Muscle layer of duodenum (tissue), 2 donors: Measurements from ENCODE around the gene RNF114.

Experiments used
- H3K27ac ChIP-seq: one replicate; pipeline ENCODE4 v1.7.0; 2013; ENCODE audit warnings: mild to moderate bottlenecking, low read length
- H3K27me3 ChIP-seq: one replicate; pipeline ENCODE4 v1.7.0; 2013; ENCODE audit warnings: low read depth, mild to moderate bottlenecking, control low read depth, low read length
- H3K36me3 ChIP-seq, 2 donors: one replicate each; pipeline ENCODE4 v1.7.0; 2013; ENCODE audit warnings: low read length in 2 of 2, control low read depth in 1 of 2, mild to moderate bottlenecking in 1 of 2; ENCODE audit not compliant: insufficient read depth in 2 of 2, control insufficient read depth in 1 of 2
- H3K4me1 ChIP-seq, 2 donors: one replicate each; pipeline ENCODE4 v1.7.0; 2013; ENCODE audit warnings: low read length in 2 of 2, mild to moderate bottlenecking in 2 of 2, control low read depth in 1 of 2, moderate library complexity in 1 of 2; ENCODE audit not compliant: insufficient read depth in 2 of 2, control insufficient read depth in 1 of 2
- H3K4me3 ChIP-seq, 2 donors: one replicate each; pipeline ENCODE4 v1.7.0; 2013; ENCODE audit warnings: low read length in 2 of 2, low read depth in 1 of 2, mild to moderate bottlenecking in 1 of 2
- H3K9me3 ChIP-seq, 2 donors: one replicate each; pipeline ENCODE4 v1.7.0; 2013; ENCODE audit warnings: low read length in 2 of 2, control low read depth in 1 of 2, mild to moderate bottlenecking in 1 of 2; ENCODE audit not compliant: control insufficient read depth in 1 of 2
- donor health status: healthy.

The RNF114 gene

GRCh38 chr20:49984426-49985153 lies 48.4 kb downstream of the RNF114 start:
- Histone ChIP-seq H3K27ac (peak overlapping the region; percentile 8), H3K4me1 (peaks cover 6 to 19% of the 10 kb centered on the region in 2 donors), H3K27me3 (no peaks in the 10 kb centered on the region)

GRCh38 chr20:49985157-49985556 lies 49.0 kb downstream of the RNF114 start:
- Histone ChIP-seq H3K36me3 (peaks cover 0 to 7% of the 10 kb centered on the region in 2 donors), H3K27ac (no peak overlapping the region), H3K9me3 (no peaks in the 10 kb centered on the region), H3K4me3 (peak overlapping the region; percentile 23 to 73), H3K4me1 (peaks cover 6 to 24% of the 10 kb centered on the region in 2 donors), H3K27me3 (no peaks in the 10 kb centered on the region)

More at GRCh38 chr20:49984426-49985153, 48.4 kb downstream of the RNF114 start:
- Histone ChIP-seq H3K36me3 (peaks cover 0 to 7% of the 10 kb centered on the region in 2 donors), H3K4me3 (peak overlapping the region; percentile 59 to 73), H3K9me3 (no peaks in the 10 kb centered on the region)

GRCh38 chr20:49985617-49986016 lies 49.4 kb downstream of the RNF114 start:
- H3K4me3 ChIP-seq: peak overlapping the region; percentile 23 to 73
- no peaks in the 10 kb centered on the region for H3K27me3 ChIP-seq
- no peak overlapping the region for H3K27ac ChIP-seq
- peaks cover 6 to 28% of the 10 kb centered on the region in 2 donors for H3K4me1 ChIP-seq
- H3K36me3 ChIP-seq: peaks cover 0 to 7% of the 10 kb centered on the region in 2 donors
- H3K9me3 ChIP-seq: no peaks in the 10 kb centered on the region

DNA sequence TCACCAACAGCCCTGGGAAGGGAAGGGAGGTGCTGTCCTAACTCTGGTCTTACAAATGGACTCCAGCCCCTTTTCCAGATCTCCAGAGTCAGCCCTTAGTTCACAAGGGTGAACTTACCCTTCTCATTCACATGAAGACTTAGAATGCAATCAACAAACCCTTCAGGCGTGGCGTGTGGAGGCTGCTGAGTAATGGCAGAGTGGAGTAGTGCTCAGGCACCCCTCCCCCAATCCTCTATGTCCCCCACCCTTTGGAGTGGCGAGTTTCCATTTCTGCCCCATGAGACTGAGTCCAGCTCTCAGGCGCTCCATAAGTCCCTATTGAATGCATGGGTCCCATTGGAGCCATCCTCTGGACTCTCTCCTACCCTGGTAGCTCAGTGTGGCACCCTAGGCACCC lies 49.9 kb downstream of the RNF114 start:
- Histone ChIP-seq H3K36me3 (peaks cover 0 to 7% of the 10 kb centered on the region in 2 donors), H3K4me3 (peak overlapping the region in 1 of 2 donors; percentile 73), H3K27ac (no peak overlapping the region), H3K9me3 (no peaks in the 10 kb centered on the region), H3K27me3 (no peaks in the 10 kb centered on the region), H3K4me1 (peaks cover 6 to 29% of the 10 kb centered on the region in 2 donors)

DNA sequence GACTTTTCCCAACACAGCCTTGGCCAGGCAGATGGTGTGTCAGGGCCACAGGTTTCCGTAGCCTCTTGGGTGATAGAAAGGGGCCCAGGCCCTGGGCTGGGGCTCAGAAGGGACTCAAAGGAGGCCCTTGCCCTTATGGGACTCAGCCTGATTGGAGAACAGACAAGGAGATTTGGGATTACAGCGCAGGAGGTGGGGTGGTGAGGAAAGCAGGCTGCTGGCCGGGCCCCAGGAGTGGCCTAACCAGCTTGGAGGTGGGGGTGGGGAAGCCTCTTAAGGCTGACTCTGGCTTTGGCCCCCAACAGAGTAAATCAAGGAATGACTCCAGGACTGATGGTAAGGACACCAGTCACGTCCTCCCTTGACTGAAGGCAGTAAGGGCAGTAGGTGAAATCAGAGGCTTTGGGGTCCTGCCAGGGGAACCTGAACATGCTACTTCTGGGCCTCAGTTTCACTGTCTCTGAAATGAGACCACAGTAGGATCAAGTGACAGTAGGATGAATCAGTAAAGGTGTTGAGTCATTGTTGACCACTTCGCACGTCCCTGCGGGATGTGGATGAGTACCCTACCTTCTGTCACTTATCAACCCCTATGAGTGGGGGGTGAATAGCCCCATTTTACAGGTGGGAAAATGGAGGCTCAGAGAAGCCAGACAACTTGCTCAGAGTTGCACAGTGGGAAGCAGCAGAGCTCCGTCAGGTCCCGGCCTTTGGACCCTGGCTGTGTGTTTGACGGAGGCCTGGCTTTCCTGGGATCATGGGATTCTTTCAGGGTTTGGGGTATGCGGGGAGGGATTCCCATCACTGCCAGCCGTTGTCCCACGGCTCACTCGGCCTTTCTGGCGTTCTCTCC lies 51.0 kb downstream of the RNF114 start:
- Histone ChIP-seq H3K27me3 (no peaks in the 10 kb centered on the region), H3K4me1 (peaks cover 6 to 26% of the 10 kb centered on the region in 2 donors), H3K27ac (no peak overlapping the region)

DNA sequence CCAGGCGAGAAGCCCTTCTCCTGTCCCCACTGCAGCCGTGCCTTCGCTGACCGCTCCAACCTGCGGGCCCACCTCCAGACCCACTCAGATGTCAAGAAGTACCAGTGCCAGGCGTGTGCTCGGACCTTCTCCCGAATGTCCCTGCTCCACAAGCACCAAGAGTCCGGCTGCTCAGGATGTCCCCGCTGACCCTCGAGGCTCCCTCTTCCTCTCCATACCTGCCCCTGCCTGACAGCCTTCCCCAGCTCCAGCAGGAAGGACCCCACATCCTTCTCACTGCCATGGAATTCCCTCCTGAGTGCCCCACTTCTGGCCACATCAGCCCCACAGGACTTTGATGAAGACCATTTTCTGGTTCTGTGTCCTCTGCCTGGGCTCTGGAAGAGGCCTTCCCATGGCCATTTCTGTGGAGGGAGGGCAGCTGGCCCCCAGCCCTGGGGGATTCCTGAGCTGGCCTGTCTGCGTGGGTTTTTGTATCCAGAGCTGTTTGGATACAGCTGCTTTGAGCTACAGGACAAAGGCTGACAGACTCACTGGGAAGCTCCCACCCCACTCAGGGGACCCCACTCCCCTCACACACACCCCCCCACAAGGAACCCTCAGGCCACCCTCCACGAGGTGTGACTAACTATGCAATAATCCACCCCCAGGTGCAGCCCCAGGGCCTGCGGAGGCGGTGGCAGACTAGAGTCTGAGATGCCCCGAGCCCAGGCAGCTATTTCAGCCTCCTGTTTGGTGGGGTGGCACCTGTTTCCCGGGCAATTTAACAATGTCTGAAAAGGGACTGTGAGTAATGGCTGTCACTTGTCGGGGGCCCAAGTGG lies 51.9 kb downstream of the RNF114 start:
- H3K27ac ChIP-seq: no peak overlapping the region
- H3K4me3 ChIP-seq: no peak overlapping the region
- no peaks in the 10 kb centered on the region for H3K27me3 ChIP-seq
- H3K36me3 ChIP-seq: peaks cover 0 to 7% of the 10 kb centered on the region in 2 donors
- H3K4me1 ChIP-seq: peaks cover 6 to 20% of the 10 kb centered on the region in 2 donors
- H3K9me3 ChIP-seq: no peaks in the 10 kb centered on the region

More for the DNA sequence above, 51.0 kb downstream of the RNF114 start:
- peaks cover 0 to 7% of the 10 kb centered on the region in 2 donors for H3K36me3 ChIP-seq
- no peak overlapping the region for H3K4me3 ChIP-seq
- no peaks in the 10 kb centered on the region for H3K9me3 ChIP-seq

DNA sequence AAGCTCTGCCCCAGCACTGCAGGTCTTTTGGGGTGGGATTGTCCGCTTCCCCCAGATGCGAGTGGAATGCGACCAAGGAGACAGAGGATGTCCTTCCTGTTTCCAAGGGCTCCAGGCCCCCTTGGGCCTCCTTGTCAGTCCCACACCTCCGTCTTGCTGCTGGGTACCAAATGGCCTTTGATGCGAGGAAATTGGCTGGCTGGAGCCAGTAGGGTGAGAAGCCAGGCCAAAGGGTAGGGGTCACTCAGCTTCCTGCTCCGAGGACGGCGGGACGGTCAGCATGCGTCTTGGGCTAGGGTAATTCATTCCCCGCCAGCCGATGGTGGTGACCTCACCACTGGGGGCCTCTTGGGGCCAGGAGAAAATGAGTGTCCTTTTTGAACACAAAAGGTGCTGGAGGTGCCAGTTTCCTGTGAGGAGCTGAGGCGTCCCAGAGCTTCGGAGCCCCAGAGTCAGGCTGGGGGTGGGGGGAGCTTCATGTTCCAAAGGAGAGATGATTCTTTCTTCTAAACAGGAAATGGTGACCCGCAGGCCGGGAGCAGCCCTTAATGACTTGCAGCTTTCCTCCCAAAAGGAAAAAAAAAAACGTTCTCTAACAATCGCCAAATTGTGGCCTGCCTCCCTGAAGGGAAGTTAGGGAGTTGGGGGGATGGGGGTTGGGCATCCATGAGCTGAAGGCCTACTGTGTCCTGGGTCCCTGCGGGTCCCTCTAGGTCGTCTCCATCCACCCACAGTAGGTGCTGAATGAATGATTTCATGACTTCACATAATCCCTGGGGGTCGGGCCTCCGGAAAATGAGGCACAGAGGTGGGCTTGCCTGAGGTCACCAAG lies 53.3 kb downstream of the RNF114 start:
- Histone ChIP-seq H3K4me1 (peaks cover 6 to 16% of the 10 kb centered on the region in 2 donors), H3K27me3 (no peaks in the 10 kb centered on the region), H3K4me3 (no peak overlapping the region), H3K36me3 (peaks cover 0 to 7% of the 10 kb centered on the region in 2 donors), H3K9me3 (no peaks in the 10 kb centered on the region), H3K27ac (peak overlapping the region; percentile 70)

GRCh38 chr20:49990271-49990720 lies 54.1 kb downstream of the RNF114 start:
- Histone ChIP-seq H3K27ac (peak overlapping the region; percentile 70), H3K36me3 (peaks cover 0 to 7% of the 10 kb centered on the region in 2 donors), H3K4me3 (no peak overlapping the region), H3K4me1 (peaks cover 6 to 16% of the 10 kb centered on the region in 2 donors), H3K27me3 (no peaks in the 10 kb centered on the region), H3K9me3 (no peaks in the 10 kb centered on the region)

- Histone ChIP-seq H3K36me3 (no peaks in the 10 kb centered on the region), H3K4me1 (peaks cover 6 to 12% of the 10 kb centered on the region in 2 donors), H3K27me3 (no peaks in the 10 kb centered on the region), H3K27ac (no peak overlapping the region), H3K9me3 (no peaks in the 10 kb centered on the region), H3K4me3 (no peak overlapping the region)
Measured at GRCh38 chr20:49993301-49993751, 57.1 kb downstream of the RNF114 start.

DNA sequence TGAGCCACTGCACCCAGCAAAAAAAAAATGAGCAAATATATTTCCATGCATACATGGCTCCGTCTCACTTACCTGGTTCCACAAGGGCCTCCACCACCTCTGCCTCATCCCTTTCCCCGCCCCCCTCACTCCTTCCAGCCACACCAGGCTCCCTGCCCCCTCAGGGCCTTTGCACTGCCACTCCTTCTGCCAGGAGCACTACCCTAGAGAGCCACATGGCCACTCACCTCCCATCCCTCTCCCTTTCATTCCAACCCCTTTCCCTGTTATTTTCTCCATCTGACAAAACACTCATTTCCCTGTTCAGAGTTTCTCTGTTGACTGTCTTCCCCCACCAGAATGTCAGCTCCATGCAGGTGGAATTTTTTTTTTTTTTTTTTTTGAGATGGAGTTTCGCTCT lies 59.4 kb downstream of the RNF114 start:
- Histone ChIP-seq H3K27me3 (no peaks in the 10 kb centered on the region), H3K4me1 (peaks cover 0 to under 1% of the 10 kb centered on the region in 2 donors), H3K27ac (no peak overlapping the region), H3K4me3 (no peak overlapping the region), H3K9me3 (no peaks in the 10 kb centered on the region), H3K36me3 (no peaks in the 10 kb centered on the region)
